PFSK-1 (cell line): ENCODE data around the gene CBFB.

Source experiments
- FOXP2 ChIP-seq: optimal IDR thresholded peaks from 2 replicates; pipeline ENCODE3; 2011; ENCODE audit warnings: borderline replicate concordance, control low read depth, inconsistent platforms; ENCODE audit not compliant: insufficient read depth; ENCODE audit errors: extremely low read length, extremely low read depth
- POLR2AphosphoS5 ChIP-seq: IDR thresholded peaks from 2 replicates; pipeline ENCODE4 v1.6.1; 2012; ENCODE audit warnings: low read depth, mild to moderate bottlenecking, control low read depth, low read length, moderate library complexity
- SIN3A ChIP-seq: IDR thresholded peaks from 2 replicates; pipeline ENCODE4 v1.6.1; 2012; ENCODE audit warnings: mild to moderate bottlenecking, low read length, moderate library complexity, borderline replicate concordance; ENCODE audit not compliant: insufficient read depth
- TAF1 ChIP-seq: IDR thresholded peaks from 2 replicates; pipeline ENCODE4 v1.6.1; 2012; ENCODE audit warnings: low read length, control low read depth, borderline replicate concordance; ENCODE audit not compliant: insufficient read depth
- TF ChIP-seq, protein P1 (sequence below), 2 experiments: IDR thresholded peaks; 2 replicates each; pipeline versions ENCODE4 v1.6.1 to v1.8.0; 2011 to 2012; ENCODE audit warnings: low read depth in 2 of 2, low read length in 2 of 2, control low read depth in 1 of 2, inconsistent platforms in 1 of 2, mild to moderate bottlenecking in 1 of 2, moderate library complexity in 1 of 2; ENCODE audit not compliant: insufficient read depth in 1 of 2

Gene CBFB

DNA sequence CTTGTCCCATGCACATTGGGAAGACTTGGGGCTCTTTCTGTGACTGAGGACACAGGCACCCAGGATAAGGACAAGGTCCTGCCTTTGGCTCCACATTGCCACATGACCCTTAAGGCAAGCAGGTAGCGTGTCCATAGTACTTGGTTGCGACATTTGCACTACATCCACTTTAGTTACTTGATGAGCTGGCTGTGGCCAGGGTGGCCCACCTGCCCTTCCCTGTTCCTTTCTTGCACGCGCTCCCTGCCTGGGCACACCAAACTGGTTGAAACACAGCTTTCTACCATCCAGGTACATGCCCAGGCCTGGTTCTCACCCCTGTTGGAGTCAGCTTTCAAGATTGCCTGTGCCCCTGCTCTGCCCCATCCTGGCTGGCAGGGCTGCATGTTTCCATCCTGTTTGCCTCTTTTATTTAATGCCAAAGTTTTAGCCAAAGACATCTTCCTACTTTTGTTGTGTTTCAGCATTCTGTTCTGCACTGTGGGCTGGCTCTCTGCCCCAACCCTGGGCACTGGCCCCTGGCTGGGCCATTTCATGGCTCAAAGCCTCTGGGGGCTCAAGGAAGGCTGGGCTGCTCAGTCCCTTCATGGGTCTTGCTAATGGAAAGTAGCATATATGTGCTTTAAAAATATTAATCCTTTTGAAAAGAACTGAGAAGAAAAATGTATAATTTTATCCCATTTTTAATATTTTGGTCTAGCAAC, 118.6 kb downstream of the CBFB start:
- TF ChIP-seq TAF1 (no peak), SIN3A (no peak), POLR2AphosphoS5 (no peak), FOXP2 (no peak)
- TF ChIP-seq, protein P1, sequence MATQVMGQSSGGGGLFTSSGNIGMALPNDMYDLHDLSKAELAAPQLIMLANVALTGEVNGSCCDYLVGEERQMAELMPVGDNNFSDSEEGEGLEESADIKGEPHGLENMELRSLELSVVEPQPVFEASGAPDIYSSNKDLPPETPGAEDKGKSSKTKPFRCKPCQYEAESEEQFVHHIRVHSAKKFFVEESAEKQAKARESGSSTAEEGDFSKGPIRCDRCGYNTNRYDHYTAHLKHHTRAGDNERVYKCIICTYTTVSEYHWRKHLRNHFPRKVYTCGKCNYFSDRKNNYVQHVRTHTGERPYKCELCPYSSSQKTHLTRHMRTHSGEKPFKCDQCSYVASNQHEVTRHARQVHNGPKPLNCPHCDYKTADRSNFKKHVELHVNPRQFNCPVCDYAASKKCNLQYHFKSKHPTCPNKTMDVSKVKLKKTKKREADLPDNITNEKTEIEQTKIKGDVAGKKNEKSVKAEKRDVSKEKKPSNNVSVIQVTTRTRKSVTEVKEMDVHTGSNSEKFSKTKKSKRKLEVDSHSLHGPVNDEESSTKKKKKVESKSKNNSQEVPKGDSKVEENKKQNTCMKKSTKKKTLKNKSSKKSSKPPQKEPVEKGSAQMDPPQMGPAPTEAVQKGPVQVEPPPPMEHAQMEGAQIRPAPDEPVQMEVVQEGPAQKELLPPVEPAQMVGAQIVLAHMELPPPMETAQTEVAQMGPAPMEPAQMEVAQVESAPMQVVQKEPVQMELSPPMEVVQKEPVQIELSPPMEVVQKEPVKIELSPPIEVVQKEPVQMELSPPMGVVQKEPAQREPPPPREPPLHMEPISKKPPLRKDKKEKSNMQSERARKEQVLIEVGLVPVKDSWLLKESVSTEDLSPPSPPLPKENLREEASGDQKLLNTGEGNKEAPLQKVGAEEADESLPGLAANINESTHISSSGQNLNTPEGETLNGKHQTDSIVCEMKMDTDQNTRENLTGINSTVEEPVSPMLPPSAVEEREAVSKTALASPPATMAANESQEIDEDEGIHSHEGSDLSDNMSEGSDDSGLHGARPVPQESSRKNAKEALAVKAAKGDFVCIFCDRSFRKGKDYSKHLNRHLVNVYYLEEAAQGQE (IDR thresholded peaks at IDR 0.05; ENCODE audit: insufficient read depth in 1 of 2, low read depth in 2 of 2, low read length in 2 of 2), result no peak

DNA sequence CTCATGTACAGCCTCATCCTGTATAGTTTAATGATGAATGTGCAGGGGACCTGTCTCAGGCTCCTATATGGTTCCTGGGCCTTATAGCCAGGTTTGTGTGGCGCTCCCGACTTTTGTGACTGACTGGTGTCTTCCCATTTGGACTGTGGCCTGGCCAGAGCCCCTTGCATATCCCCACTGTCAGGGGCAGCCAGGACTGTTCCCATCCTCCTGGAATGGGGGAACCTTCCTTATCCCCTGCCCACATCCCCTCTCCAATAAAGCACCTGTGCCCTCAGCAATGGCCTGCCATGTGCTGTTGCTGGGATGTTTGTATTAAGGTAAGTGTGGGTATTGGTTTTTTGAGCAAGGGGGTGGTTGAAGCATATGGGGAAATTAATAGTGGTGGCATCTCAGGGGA, 119.3 kb downstream of the CBFB start:
- TF ChIP-seq, protein P1 (IDR thresholded peaks at IDR 0.05; ENCODE audit: insufficient read depth in 1 of 2, low read depth in 2 of 2, low read length in 2 of 2), result no peak
- TF ChIP-seq SIN3A (no peak), TAF1 (no peak), POLR2AphosphoS5 (no peak), FOXP2 (no peak)

DNA sequence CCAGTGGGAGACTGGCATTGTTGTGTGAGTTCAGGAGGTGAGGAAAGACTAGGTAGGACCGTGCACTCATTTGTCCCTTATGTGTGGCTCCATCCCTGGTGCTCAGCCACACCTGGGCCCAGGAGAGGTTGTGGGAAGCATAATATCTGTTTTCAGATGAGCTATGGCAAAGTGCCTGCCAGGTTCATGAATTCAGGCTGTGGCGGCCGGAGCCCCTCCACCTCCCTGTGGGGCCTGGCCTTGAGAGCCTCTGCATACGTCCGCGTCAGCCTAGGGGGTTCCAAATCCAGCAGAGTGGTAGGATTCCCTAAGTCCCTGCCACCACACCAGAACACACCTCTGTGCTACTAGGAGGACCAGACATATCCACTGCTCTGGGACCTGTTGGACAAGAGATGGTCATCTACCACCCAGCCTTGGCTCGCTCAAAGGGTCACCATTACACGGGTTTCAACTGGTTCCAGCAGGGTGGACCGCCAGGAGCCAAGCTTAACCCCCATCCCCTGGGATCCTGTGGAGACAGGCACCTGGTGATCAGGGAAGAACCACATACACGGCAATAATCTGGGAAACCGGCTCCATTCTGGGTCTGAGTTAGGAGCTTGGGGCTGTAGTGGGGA, 119.8 kb downstream of the CBFB start:
- TF ChIP-seq FOXP2 (no peak), POLR2AphosphoS5 (no peak), TAF1 (no peak), SIN3A (no peak)
- TF ChIP-seq, protein P1 (IDR thresholded peaks at IDR 0.05; ENCODE audit: insufficient read depth in 1 of 2, low read depth in 2 of 2, low read length in 2 of 2), result no peak

DNA sequence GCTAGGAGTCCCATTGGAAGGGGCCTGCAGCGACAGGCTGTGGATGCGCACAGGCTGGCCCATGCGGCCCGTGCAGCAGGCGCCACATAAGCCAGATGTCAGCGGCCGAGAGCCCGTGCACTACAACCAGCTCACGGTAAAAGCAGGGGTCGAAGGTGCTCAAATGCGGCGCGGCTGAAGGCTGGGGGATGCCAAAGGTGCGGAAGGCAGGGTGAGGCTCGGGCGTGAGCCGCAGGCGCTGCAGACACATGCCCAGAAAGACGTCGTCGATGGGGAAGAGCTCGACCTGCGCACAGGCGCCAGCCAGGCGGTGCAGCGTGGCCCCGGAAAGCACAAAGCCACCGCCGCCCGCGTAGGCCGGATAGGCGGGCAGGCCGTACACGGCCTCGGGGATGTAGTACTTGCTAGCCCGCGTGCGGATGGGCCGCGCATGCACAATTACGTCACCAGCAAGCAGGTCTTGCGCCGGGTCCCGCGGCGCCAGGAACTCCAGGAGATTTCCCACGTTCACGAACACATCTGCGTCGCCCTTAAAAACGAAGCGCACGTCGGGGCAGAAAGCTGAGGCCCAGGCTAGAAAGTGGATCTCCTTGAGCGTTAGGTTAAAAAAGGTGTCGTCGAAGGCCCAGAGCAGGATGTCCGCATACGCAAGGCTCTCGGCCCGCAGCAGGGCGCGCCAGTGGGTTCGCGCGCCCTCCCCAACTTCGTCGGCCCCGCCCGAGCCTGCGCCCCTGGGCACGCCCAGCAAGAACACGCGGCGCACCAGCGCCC, 120.5 kb downstream of the CBFB start:
- TF ChIP-seq POLR2AphosphoS5 (no peak), SIN3A (no peak), TAF1 (no peak), FOXP2 (no peak)
- TF ChIP-seq, protein P1 (IDR thresholded peaks at IDR 0.05; ENCODE audit: insufficient read depth in 1 of 2, low read depth in 2 of 2, low read length in 2 of 2), result no peak
